ENCODE data around the gene CYTH4.
"Not testable (repeated sequence)": the region's sequence is repeated elsewhere in the genome, so short reads cannot be mapped to it uniquely, and the experiment has no call there.

CYTH4 gene

DNA sequence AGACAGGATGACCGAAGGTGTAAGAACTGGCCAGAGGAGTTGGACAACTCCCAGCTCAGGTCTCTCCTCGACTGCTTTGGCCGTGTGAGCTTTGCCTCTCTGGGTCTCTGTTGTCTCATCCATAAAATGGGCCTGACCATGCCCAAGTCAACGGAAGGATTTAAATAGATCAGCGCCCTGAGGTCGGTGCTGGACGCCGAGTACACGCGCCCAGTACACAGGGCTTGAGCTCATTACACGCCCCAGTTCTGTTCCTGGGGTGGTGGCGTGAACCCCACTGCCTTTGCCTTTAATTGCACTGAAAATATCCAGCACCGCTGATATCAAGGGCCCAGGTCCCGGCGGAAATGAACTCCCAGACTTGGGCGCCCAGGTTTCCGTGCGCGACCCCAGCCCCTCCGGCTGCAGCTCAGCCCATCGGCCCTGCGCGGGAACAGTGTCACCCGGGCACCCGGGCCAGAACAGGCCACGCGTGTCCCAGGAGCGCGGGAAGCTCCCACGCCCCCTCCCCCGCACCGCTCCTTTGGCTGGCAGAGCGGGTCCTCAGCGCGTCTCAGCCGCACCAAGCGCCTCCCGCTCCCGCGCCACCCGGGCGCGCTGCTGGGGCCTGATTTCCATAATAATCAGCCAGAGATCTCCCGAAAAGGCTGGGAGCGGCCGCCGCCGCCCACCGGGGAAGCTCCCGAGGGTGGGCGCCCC, 42.2 kb downstream of the CYTH4 start:
- ChIA-PET CTCF (no interaction called here), POLR2A (no interaction called here)

DNA sequence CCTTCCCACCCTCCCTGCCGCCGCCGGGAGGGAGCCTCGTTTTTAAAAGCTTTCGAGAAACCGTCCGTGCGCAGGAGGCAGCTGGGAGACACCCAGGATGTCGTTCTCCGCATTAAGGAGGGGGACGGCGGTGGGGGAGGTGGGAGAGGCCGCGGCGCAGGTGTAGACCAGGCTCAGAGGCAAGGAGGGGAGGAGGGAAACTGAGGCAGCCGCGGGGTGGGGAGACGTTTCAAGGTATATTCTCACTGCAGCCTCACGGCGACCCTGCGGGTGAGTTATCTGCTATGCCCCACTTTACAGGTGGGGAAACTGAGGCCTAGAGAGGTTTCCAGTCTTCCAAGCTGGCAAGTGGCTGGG, 42.7 kb downstream of the CYTH4 start:
- POLR2A ChIA-PET: no interaction called here
- CTCF ChIA-PET: no interaction called here
- TF ChIP-seq HDGF (IDR thresholded peaks at IDR 0.05; ENCODE audit: borderline replicate concordance): no peak
- TF ChIP-seq FOXA1 (IDR thresholded peaks at IDR 0.05): no peak
- TF ChIP-seq FOXK2 (IDR thresholded peaks at IDR 0.05): no peak
- TF ChIP-seq L3MBTL2 (conservative IDR thresholded peaks at IDR 0.05): no peak
- TF ChIP-seq ZNF384 (IDR thresholded peaks at IDR 0.05): no peak
- TF ChIP-seq, protein P1, sequence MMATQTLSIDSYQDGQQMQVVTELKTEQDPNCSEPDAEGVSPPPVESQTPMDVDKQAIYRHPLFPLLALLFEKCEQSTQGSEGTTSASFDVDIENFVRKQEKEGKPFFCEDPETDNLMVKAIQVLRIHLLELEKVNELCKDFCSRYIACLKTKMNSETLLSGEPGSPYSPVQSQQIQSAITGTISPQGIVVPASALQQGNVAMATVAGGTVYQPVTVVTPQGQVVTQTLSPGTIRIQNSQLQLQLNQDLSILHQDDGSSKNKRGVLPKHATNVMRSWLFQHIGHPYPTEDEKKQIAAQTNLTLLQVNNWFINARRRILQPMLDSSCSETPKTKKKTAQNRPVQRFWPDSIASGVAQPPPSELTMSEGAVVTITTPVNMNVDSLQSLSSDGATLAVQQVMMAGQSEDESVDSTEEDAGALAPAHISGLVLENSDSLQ (IDR thresholded peaks at IDR 0.05): no peak
- no peak for TF ChIP-seq ELF4 (IDR thresholded peaks at IDR 0.05)
- no peak for TF ChIP-seq BHLHE40 (IDR thresholded peaks at IDR 0.05; ENCODE audit: borderline replicate concordance)
- TF ChIP-seq NFRKB (IDR thresholded peaks at IDR 0.05): no peak
- no peak for TF ChIP-seq ARNT (IDR thresholded peaks at IDR 0.05)
- TF ChIP-seq LEF1 (IDR thresholded peaks at IDR 0.05; ENCODE audit: borderline replicate concordance): no peak
- TF ChIP-seq SUZ12 (IDR thresholded peaks at IDR 0.05): no peak
- TF ChIP-seq SP1 (IDR thresholded peaks at IDR 0.05): no peak
- no peak for TF ChIP-seq CTBP1 (IDR thresholded peaks at IDR 0.05; ENCODE audit: borderline replicate concordance)
- TF ChIP-seq FOXM1 (IDR thresholded peaks at IDR 0.05; ENCODE audit: borderline replicate concordance): no peak
- DNase-seq (ENCODE audit: extremely low spot score): no peak

More for the DNA sequence above, 42.2 kb downstream of the CYTH4 start:
- DNase-seq (ENCODE audit: extremely low spot score): no peak
- TF ChIP-seq LEF1 (IDR thresholded peaks at IDR 0.05; ENCODE audit: borderline replicate concordance) (no peak), ELF4 (IDR thresholded peaks at IDR 0.05) (no peak), ZNF384 (IDR thresholded peaks at IDR 0.05) (no peak), L3MBTL2 (conservative IDR thresholded peaks at IDR 0.05) (no peak), CTBP1 (IDR thresholded peaks at IDR 0.05; ENCODE audit: borderline replicate concordance) (no peak), SP1 (IDR thresholded peaks at IDR 0.05) (no peak), FOXA1 (IDR thresholded peaks at IDR 0.05) (no peak), NFRKB (IDR thresholded peaks at IDR 0.05) (no peak), ARNT (IDR thresholded peaks at IDR 0.05) (no peak)

DNA sequence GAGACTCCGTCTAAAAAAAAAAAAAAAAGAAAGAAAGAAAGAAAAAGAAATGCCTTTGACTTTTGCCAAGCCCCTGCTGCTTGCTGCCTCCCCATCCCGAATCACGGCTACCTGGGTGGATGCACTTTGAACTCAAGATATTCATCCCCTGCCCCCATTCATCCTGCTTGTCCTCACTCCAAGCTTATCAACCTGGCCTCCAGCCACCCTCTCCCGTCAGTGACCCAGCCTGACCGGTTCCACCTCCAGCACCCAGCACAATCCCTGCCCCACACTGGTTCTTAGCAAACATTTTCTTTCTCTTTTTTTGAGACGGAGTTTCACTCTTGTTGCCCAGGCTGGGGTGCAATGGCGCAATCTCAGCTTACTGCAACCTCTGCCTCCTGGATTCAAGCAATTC, 44.4 kb downstream of the CYTH4 start:
- DNase-seq (ENCODE audit: extremely low spot score): no peak
- CTCF ChIA-PET: no interaction called here
- POLR2A ChIA-PET: no interaction called here
- no peak for TF ChIP-seq SUZ12 (IDR thresholded peaks at IDR 0.05)
- no peak for TF ChIP-seq L3MBTL2 (conservative IDR thresholded peaks at IDR 0.05)
- TF ChIP-seq BHLHE40 (IDR thresholded peaks at IDR 0.05; ENCODE audit: borderline replicate concordance): no peak
- no peak for TF ChIP-seq SP1 (IDR thresholded peaks at IDR 0.05)
- TF ChIP-seq CTBP1 (IDR thresholded peaks at IDR 0.05; ENCODE audit: borderline replicate concordance): no peak
- TF ChIP-seq TARDBP (IDR thresholded peaks at IDR 0.05): no peak
- TF ChIP-seq, protein P1 (IDR thresholded peaks at IDR 0.05): no peak
- TF ChIP-seq ELF4 (IDR thresholded peaks at IDR 0.05): no peak

DNA sequence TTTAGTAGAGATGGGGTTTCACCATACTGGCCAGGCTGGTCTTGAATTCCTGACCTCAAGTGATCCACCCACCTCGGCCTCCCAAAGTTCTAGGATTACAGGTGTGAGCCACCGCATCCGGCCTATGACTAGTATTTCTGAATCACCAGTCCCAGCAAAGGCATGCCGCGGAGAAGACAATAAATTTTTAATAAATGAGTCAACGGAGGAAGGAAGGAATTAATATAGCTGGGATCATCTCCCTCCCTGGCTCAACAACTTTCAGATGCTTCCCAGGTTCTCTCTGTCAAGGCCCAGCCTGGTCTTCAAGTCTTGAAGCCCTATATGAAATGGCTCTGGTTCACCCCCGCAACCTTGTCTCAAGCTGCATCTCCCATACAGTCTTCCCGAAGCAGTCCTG, 45.7 kb downstream of the CYTH4 start:
- DNase-seq (ENCODE audit: extremely low spot score): no peak
- CTCF ChIA-PET: interaction anchor here (1.1 kb wide), 1 partner anchor 11 kb away, joined by 3 read pairs; no protein-coding TSS in a partner anchor
- POLR2A ChIA-PET: no interaction called here
- TF ChIP-seq ZNF384 (IDR thresholded peaks at IDR 0.05): no peak
- no peak for TF ChIP-seq FOXM1 (IDR thresholded peaks at IDR 0.05; ENCODE audit: borderline replicate concordance)
- no peak for TF ChIP-seq TARDBP (IDR thresholded peaks at IDR 0.05)
- no peak for TF ChIP-seq L3MBTL2 (conservative IDR thresholded peaks at IDR 0.05)
- TF ChIP-seq NFRKB (IDR thresholded peaks at IDR 0.05): no peak
- no peak for TF ChIP-seq ARNT (IDR thresholded peaks at IDR 0.05)
- TF ChIP-seq FOXA1 (IDR thresholded peaks at IDR 0.05): no peak
- TF ChIP-seq SUZ12 (IDR thresholded peaks at IDR 0.05): no peak
- no peak for TF ChIP-seq ELF4 (IDR thresholded peaks at IDR 0.05)
- TF ChIP-seq CTBP1 (IDR thresholded peaks at IDR 0.05; ENCODE audit: borderline replicate concordance): no peak

DNA sequence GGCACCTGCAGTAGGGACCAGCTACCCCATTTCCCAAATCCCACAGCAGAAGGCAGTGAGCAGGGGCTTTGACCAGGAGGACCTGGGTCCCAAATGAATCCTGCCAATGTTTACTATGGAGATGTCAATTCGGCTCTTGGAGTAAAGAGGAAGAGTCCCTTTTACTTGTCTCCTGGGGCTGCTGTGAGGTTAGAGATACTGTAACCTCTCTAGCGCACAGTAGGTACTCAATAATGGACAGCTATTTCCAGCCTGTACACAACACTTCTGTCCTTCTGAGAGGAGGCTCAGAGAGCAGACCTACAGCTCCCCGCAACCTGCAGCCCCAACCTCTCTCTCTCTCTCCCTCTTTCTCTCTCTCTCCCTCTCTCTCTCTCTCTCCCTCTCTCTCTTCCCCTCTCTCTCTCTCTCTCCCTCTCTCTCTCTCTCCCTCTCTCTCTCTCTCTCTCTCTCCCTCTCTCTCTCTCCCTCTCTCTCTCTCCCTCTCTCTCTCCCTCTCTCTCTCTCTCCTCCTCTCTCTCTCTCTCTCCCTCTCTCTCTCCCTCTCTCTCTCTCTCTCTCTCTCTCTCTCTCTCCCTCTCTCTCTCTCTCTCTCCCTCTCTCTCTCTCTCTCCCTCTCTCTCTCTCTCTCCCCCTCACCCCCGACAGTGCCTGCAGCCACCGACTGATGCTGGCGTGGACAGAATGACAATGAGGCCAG, 46.4 kb downstream of the CYTH4 start:
- DNase-seq (ENCODE audit: extremely low spot score); POLR2A ChIA-PET: not testable (repeated sequence)
- CTCF ChIA-PET: interaction anchor here (1.1 kb wide), 1 partner anchor 12 kb away, joined by 3 read pairs; no protein-coding TSS in a partner anchor

DNA sequence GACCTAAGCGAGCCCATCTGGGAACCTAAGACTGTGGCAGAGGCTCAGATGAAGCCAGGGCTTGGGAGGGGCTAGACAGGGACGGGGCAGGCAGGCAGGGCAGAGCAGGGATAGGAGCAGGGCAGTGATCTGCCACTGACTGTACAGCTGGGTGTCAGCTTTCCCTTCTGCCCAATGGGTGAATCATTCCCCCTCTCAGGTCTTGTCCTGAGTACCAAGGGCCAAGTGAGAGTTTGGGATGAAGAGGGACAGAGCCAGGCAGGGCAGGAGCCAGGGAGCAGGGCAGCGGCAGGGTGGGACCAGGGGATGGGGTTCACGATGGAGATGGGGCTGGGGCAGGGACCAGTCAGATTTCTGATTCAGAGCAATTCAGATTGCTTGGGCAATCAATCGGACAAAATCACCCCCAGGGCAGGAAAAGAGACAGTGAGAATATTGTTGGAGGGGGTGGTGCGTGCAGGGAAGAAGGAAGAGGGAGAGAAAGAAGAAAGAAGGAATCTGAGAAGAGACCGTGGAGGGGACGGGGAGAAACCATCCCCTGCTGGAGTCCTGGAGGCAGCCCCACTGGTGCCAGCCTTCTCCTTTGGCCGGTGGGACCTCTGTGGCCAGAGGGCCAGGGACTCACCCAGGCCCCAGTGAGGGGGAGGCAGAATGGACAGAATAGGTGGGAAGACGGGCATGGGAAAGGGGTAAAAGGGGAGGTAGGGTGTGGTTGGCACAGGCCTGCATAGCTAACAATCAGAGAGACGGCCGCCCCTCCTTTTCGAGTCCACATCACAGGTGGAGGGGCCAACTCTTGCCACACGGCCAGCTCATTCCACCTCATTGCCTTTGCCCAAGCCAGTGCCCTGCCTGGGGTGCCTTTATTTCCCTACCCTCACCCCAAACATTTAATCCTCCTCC, 47.2 kb downstream of the CYTH4 start:
- POLR2A ChIA-PET: no interaction called here
- CTCF ChIA-PET: interaction anchor here (0.6 to 1.5 kb wide), 2 partner anchors 13 to 102 kb away, joined by 4 read pairs; no protein-coding TSS in a partner anchor
- no peak for TF ChIP-seq HDGF (IDR thresholded peaks at IDR 0.05; ENCODE audit: borderline replicate concordance)
- TF ChIP-seq, protein P1 (IDR thresholded peaks at IDR 0.05): no peak
- TF ChIP-seq SUZ12 (IDR thresholded peaks at IDR 0.05): no peak
- TF ChIP-seq TARDBP (IDR thresholded peaks at IDR 0.05): no peak
- TF ChIP-seq FOXK2 (IDR thresholded peaks at IDR 0.05): no peak
- no peak for TF ChIP-seq ZNF384 (IDR thresholded peaks at IDR 0.05)
- no peak for TF ChIP-seq L3MBTL2 (conservative IDR thresholded peaks at IDR 0.05)
- no peak for TF ChIP-seq FOXM1 (IDR thresholded peaks at IDR 0.05; ENCODE audit: borderline replicate concordance)
- no peak for TF ChIP-seq SP1 (IDR thresholded peaks at IDR 0.05)
- TF ChIP-seq ELF4 (IDR thresholded peaks at IDR 0.05): no peak
- TF ChIP-seq ARNT (IDR thresholded peaks at IDR 0.05): no peak
- no peak for TF ChIP-seq LEF1 (IDR thresholded peaks at IDR 0.05; ENCODE audit: borderline replicate concordance)
- TF ChIP-seq BHLHE40 (IDR thresholded peaks at IDR 0.05; ENCODE audit: borderline replicate concordance): no peak
- no peak for TF ChIP-seq FOXA1 (IDR thresholded peaks at IDR 0.05)
- no peak for TF ChIP-seq CTBP1 (IDR thresholded peaks at IDR 0.05; ENCODE audit: borderline replicate concordance)
- no peak for TF ChIP-seq NFRKB (IDR thresholded peaks at IDR 0.05)
- DNase-seq (ENCODE audit: extremely low spot score): no peak
